ENCODE measurements around the gene MAST4. TPM values are rescaled to one million over a fixed set of nuclear protein-coding genes. Genes with fewer than 3 reads are reported as not detected.

The MAST4 gene
- total RNA-seq, 1 donor from 2014 or later: 38.3 TPM

DNA sequence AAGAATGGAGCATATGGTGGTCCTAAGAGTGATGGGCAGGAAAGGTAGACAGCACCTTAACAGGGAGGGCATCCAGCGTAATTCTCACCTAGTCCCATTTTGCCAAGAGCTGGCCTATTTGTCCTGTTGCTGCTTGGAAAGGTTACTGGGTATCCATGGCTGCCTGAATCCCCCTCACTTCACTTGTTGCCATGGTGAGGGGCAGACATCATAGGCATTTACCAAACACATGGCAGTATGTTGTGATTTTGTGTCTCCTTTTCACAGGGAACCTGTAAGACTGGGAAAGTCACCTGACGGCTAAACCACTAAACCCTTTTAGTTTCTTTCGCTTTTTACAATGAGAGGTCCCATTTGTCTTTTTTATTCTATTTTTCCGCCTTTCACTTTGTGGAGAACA is 373.3 kb downstream of the MAST4 start:
- no peak for DNase-seq

DNA sequence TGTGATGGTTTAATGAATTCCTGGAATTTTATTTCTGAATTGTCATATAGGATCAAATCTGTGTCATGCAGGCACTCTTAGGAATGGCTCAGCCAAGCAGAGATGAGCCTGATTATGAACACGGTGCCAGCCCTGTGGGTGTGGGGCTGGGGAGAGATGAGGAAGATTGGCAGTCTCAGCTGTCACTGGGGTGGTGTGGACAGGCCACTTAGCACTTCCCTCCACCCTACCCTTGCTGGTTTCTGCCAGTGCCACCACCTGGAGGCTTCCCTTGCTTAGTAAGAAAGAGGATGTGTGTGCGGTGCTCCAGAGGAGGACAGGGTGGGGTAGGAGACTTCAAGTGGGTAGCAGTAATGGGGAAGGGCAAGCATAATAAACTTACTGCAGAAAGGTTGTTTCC is 373.8 kb downstream of the MAST4 start:
- no peak for DNase-seq

- DNase-seq: no peak
Observed at GRCh38 chr5:66972004-66972403, 375.8 kb downstream of the MAST4 start.

GRCh38 chr5:66974256-66974655 is 378.1 kb downstream of the MAST4 start:
- DNase-seq: no peak

GRCh38 chr5:66976108-66976507 is 379.9 kb downstream of the MAST4 start:
- DNase-seq: no peak

DNA sequence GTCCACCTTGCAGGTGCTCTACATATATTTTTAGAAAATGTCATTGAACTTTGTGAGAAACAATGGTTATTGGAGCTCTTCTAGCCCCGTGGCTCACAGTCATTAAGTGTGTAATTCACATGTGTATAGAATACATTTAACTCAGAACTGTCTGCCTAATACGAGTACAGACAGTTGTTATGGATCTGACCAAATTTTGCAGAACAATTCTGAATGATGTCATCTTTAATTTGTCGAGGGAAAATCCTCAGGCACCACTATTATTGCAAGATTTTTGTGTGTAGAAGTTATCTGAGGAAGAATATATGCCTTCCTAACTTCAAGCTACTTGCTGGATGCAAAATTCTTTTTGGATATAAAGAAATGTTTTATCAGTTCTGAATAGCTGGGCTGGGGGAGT is 383.5 kb downstream of the MAST4 start:
- DNase-seq: no peak

- no peak for DNase-seq
Observed at GRCh38 chr5:66981266-66982055, 385.3 kb downstream of the MAST4 start.

- DNase-seq: no peak
Observed at GRCh38 chr5:66982056-66982387, 385.8 kb downstream of the MAST4 start.

DNA sequence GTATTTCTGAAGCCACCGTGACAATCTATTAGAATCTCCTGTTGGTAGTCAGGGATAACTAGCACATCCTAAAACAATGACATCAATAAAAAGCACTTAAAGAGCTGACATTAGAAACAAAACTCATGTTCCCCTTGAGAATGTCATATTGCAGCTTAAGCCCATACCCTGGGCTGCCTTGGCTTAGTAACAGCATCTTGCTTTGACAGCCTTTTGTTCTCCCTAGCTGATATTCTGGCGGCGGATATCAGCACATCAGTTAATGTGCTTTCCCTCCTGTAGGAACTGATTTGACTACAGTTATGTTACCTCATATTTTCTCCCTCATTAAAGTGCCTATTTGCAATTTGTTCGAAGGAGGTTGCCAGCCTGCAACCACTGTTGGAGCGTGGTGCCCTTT is 386.3 kb downstream of the MAST4 start:
- no peak for DNase-seq

GRCh38 chr5:66985417-66985816 is 389.2 kb downstream of the MAST4 start:
- DNase-seq: no peak

- no peak for DNase-seq
Observed at GRCh38 chr5:66986009-66986408, 389.8 kb downstream of the MAST4 start.

GRCh38 chr5:66986534-66986933 is 390.3 kb downstream of the MAST4 start:
- DNase-seq: no peak

GRCh38 chr5:66987126-66987525 is 390.9 kb downstream of the MAST4 start:
- no peak for DNase-seq

- no peak for DNase-seq
Observed at GRCh38 chr5:66987540-66987939, 391.3 kb downstream of the MAST4 start.

GRCh38 chr5:66987949-66988838 is 392.0 kb downstream of the MAST4 start:
- peak; percentile 59 for DNase-seq

DNA sequence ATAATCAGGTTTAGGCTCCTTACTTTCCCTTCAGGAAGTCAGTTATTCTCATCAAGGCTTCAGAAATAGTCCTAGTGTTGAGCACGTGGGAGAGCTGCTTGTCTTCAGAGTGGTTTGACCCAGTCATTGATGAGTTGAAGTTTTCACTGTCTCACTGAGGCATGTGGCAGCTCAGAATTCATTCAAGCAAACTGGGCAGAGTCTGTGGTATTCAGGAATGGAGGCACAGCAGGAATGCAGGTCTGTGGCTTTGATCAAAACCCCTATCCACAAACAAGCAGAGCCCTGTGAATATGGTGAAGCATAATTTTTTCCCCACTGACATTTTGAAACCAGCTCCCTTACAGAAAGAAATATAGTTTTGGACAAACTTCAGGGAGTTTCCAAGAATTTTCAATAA is 393.1 kb downstream of the MAST4 start:
- DNase-seq: no peak

- DNase-seq: no peak
Observed at GRCh38 chr5:66989781-66990180, 393.6 kb downstream of the MAST4 start.

DNA sequence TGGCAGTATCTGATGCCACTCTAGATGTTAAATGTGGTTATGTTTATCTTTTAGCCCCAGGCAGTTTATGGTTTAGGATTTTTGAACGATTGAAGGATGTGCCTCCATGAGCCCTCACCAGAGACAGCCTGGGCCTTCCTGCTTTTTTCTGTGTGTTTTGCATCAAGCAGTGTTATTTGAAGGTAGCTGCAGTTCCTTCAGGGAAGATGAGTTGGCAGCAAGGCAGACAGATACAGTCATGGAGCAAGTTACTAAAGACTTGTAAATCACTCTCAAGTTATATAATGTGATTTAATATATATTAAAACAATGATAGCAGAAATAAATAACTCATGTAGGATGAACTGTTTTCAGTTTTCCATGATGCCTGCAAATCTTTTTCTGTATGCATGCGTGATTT is 395.6 kb downstream of the MAST4 start:
- DNase-seq: no peak

DNA sequence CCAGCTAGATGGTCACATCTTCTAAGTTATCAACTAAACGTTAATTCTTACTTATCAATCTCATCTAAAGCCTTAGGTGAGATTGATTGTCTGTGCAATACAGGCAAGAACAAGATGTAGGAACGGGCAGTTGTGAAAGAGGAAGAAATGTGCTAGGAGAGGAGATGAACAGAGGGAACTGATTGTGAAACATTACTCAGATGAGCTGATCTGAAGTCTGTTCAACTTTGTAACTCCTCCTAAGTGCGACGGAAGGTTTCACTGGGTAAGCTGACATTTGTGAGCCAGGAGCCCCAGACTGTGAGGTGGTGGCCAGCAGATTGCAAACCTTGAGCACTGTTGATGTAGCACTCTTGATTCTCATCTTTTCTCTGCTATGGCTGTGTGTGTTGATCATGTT is 396.4 kb downstream of the MAST4 start:
- DNase-seq: no peak

DNA sequence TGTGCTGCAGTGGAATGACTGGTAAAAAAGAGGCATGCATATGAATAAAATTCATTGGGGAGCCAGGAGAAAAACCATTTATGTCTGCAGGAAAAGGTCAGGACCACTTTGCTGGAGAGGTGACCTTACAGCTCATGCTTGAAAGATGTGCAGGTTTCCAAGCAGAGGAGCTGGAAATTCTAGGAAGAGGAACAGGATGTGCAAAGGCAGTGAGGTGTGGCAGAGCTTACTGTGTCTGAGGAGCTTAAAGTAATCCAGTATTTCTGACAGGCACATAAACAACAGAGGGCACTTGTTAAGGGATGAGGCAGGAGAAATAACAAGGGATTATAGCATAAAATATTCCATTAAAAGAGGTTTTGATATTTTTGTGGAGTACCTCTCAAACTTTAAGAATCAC is 397.3 kb downstream of the MAST4 start:
- DNase-seq: no peak

GRCh38 chr5:66993882-66994281 is 397.7 kb downstream of the MAST4 start:
- no peak for DNase-seq

DNA sequence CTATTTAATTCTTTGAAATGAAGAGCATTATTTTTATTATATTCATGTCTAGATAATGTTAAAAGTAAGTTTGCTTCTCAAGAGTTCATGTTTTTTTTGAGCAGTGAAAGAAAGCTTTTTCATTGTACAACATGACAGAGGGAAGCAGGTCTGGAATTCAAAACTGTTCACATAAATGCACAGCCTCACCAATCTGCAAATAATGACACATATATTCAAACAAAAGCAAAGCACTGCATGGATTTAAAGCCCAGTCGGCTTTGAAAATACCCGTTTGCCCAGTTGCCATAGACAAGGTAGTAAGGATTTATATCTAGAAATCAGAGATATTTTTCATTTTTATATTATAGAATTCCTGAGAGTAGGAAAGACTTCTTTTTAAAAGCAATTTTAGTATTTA is 398.6 kb downstream of the MAST4 start:
- DNase-seq: no peak

GRCh38 chr5:67000794-67001475 is 404.7 kb downstream of the MAST4 start:
- DNase-seq: no peak
